LNCAP (cell line): ENCODE measurements around the gene SDK1.

Experiments
- TF ChIP-seq, protein P1 (sequence below): fragments of 450-650 bp; IDR thresholded peaks from 2 replicates; pipeline ENCODE4 v1.5.1; 2017; ENCODE audit warnings: mild to moderate bottlenecking

SDK1 gene

DNA sequence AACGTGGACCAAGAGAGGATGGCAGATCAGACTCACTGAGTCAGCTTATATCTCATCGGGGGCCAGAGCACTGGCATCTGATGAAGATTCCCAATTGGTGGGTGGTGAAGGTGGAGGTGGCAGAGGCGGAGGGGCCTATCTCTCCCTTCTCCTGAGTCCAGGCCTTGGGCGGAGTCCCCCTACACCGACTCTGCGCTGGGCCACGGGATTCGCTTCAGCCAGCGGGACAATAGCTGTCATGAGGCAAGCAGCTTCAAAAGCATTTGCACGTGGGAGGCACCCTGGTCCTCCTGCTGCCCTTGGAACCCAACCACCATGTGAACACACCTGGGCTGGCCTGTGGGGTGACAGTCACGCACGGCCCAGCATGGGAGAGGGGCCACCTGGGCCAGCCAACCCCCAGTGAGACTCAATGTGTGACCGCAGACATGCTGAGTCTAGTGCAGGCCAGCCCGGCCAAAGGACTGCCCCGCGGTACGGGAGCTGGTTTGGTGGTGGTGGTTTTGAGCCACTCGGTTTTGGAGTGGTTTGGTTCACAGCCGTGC lies 914.2 kb downstream of the SDK1 start:
- TF ChIP-seq, protein P1, sequence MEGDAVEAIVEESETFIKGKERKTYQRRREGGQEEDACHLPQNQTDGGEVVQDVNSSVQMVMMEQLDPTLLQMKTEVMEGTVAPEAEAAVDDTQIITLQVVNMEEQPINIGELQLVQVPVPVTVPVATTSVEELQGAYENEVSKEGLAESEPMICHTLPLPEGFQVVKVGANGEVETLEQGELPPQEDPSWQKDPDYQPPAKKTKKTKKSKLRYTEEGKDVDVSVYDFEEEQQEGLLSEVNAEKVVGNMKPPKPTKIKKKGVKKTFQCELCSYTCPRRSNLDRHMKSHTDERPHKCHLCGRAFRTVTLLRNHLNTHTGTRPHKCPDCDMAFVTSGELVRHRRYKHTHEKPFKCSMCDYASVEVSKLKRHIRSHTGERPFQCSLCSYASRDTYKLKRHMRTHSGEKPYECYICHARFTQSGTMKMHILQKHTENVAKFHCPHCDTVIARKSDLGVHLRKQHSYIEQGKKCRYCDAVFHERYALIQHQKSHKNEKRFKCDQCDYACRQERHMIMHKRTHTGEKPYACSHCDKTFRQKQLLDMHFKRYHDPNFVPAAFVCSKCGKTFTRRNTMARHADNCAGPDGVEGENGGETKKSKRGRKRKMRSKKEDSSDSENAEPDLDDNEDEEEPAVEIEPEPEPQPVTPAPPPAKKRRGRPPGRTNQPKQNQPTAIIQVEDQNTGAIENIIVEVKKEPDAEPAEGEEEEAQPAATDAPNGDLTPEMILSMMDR, result no peak

DNA sequence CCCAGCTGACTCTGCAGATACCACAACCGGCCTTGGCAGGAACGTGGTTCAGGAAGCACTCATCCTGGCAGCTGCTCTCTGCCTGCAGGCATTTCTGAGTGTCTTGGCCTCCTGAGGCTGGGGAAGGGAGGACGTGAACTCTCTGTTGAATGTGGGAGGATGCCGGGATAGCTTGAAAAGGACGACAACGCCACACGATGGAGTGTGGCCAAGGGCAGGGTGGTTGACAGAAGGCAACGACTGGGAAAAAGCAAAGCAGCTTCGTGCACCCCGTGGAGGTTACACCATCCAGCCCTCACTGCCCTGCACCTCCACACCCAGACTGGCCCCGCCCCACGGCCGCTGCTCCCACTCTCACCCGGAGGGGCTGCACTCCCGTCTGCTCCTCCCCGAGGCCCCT lies 915.0 kb downstream of the SDK1 start:
- TF ChIP-seq, protein P1, result no peak

DNA sequence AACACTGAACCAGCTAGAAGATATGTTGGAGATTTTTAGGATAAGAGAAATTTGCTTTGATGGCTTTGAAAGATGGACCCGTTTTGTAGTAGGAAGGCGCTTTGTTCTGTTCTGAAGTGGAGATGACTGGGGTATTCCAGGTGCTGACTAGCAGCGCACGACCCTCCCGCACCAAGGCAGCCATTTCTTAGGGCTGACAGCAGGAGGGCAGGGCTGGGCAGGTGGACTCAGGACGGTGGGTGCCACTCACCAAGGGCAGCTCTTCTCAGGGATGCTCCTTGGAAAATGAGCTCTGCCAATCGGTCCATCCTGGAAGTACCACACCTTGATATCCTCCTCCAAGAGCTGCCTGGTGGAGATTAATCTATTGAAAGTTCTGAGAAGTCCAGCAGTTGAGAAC lies 917.4 kb downstream of the SDK1 start:
- TF ChIP-seq, protein P1, result no peak

DNA sequence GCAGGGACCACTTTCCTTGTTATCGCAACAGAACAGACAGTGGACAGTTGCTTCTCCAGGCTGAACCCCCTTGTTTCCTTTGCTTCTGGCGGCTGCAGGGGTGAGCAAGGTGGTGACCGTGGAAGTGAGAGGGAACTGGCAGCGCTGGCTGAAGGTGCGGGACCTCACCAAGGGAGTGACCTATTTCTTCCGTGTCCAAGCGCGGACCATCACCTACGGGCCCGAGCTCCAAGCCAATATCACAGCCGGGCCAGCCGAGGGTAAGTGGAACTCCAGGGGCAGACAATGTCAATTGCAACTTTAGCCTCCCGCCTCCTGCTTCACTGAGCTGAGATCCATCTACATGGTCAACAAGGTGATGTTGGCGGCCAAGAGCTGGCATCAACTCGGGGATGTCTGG lies 919.0 kb downstream of the SDK1 start:
- TF ChIP-seq, protein P1, result no peak

DNA sequence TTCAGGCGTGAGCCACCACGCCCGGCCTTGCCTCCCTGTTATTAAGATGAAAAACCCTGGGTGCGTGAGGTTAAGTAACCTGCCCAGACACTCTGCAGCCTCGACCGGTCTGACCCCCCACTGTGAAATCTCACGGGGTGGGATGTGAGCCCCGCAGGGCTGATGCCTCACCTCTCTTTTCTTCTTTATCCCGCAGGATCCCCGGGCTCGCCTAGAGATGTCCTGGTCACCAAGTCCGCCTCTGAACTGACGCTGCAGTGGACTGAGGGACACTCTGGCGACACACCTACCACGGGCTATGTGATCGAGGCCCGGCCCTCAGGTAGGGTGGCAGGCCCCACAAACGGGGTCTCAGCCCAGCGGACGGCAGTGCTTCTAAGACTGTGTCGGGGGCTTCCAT lies 920.0 kb downstream of the SDK1 start:
- TF ChIP-seq, protein P1, result no peak

DNA sequence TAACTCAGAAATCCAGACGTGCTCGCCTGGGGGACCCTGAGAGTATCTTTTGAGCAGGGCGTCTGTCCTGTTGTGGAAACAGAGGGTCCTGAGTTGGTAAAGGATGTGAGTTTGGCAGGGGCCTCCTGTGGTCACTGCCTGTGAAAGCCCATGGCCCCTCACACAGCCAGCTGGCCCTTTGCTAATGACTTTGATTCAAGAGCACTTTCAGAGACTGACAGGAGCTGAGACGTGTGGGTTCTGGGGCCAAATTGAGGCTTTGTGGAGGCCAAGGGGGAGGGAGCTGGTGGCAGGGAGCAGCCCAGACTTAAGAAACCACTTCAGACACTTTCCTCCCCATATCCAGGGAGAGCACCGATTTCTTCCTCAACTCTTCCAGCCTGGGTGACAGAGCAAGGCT lies 921.6 kb downstream of the SDK1 start:
- TF ChIP-seq, protein P1, result no peak

DNA sequence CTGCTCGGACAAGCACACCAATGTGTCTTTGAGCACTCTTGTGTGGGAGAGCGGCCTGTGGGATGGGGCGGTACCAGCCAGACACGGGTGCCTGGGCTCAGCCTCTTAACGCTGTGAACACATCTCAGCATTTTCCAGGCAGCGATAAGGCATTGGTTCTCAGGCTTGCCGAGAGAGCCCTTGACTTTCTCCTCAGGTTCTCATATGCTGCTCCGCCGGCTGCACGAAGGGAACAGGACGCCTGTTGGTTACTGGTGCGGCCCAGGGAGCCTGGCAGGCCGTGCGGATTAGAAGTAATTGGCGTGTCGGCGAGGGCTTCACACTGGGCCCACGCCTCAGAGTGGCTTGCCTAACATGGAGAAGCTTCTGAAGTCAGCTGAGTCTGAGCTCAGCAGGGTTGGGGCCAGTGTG lies 924.3 kb downstream of the SDK1 start:
- TF ChIP-seq, protein P1, result no peak

DNA sequence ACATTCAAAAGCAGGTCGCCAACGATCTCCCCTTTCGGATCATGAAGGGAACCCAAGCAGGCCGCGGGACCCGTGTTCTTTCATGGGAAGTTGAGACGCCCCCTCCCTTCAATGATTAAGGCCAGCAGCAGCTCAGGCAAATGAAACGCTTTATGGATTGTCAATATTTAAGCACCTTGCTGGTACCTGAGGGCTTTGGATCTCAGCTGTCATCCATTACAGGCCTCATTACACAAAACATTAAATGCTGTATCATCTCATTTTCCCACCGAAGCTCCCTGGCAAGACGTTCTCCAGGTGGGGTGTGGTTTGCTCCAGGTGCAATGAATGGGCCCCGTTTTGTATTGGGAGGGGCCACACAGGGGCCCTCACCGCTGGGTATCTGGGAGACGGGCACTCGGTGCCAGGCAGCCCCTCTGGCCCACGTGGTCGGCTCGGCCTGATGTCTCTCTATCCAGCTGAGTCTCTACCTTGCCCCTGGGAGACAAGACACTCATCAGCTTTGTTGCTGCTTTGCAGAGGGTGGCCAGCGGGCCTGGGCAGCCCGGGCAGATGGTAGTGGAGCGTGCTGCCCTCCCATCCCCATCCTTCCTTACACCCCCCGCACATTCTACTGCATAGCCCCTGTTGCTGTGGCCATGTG lies 925.0 kb downstream of the SDK1 start:
- TF ChIP-seq, protein P1, result no peak
